OCI-LY7 (cell line): Measurements from ENCODE around the gene SETD1B. TPM values are rescaled to one million over a fixed set of nuclear protein-coding genes. Genes with fewer than 3 reads are reported as not detected.
"Not testable (repeated sequence)": the region's sequence is repeated elsewhere in the genome, so short reads cannot be mapped to it uniquely, and the experiment has no call there.

Experiments
- BruUV-seq: library from RNA; stranded (reverse); fragments of 400-500 nt; replicated peaks from 2 replicates; lab custom pipeline; 2021; lab: Mats Ljungman, UMichigan
- CTCF ChIA-PET: fragments of 300-600 bp; sonication (Branson Sonifier 250); formaldehyde crosslinking; loops from one replicate; lab custom pipeline; 2022; ENCODE audit warnings: antibody characterized with exemption; ENCODE audit not compliant: unreplicated experiment; lab: Charles Lee
- POLR2A ChIA-PET: fragments of 300-600 bp; sonication (Branson Sonifier 250); formaldehyde crosslinking; loops from one replicate; lab custom pipeline; 2022; ENCODE audit warnings: antibody characterized with exemption; lab: Charles Lee
- DNase-seq: peaks from one replicate; pipeline ENCODE4 v3.0.0-alpha.2; 2015; ENCODE audit warnings: low spot score
- H2AFZ ChIP-seq: fragments of 200-600 bp; sonication (generic), shearing (Covaris generic); 2 replicates; pipeline ENCODE4 v1.6.1; 2014; ENCODE audit warnings: mild to moderate bottlenecking, antibody characterized with exemption, low read length, moderate library complexity
- H3K27ac ChIP-seq: fragments of 200-600 bp; sonication (generic); 2 replicates; pipeline ENCODE4 v1.5.1; 2014; ENCODE audit warnings: mixed run types, low read depth, mild to moderate bottlenecking, moderate library complexity, low read length, inconsistent platforms; ENCODE audit not compliant: poor library complexity, severe bottlenecking
- H3K36me3 ChIP-seq: fragments of 200-600 bp; sonication (generic); 2 replicates; pipeline ENCODE4 v1.6.1; 2014; ENCODE audit warnings: mild to moderate bottlenecking, antibody characterized with exemption, low read length, moderate library complexity, mixed read lengths; ENCODE audit not compliant: insufficient read depth
- H3K4me1 ChIP-seq: fragments of 200-600 bp; sonication (generic); 2 replicates; pipeline ENCODE4 v1.5.1; 2014; ENCODE audit warnings: mild to moderate bottlenecking, low read length; ENCODE audit not compliant: insufficient read depth, poor library complexity, severe bottlenecking
- H3K4me2 ChIP-seq: fragments of 200-600 bp; sonication (generic); 2 replicates; pipeline ENCODE4 v1.6.1; 2014; ENCODE audit warnings: mild to moderate bottlenecking, low read length
- H3K4me3 ChIP-seq: fragments of 200-600 bp; sonication (generic); 2 replicates; pipeline ENCODE4 v1.5.1; 2014; ENCODE audit warnings: mild to moderate bottlenecking, low read depth, low read length; ENCODE audit not compliant: poor library complexity, severe bottlenecking
- H3K79me2 ChIP-seq: fragments of 200-600 bp; sonication (generic); 2 replicates; pipeline ENCODE4 v1.6.1; 2016; ENCODE audit warnings: low read depth, mild to moderate bottlenecking, low read length, moderate library complexity, mixed read lengths; ENCODE audit not compliant: insufficient read depth
- H3K9me2 ChIP-seq: fragments of 200-600 bp; sonication (generic); 2 replicates; pipeline ENCODE4 v1.6.1; 2016; ENCODE audit warnings: mild to moderate bottlenecking, low read length, mixed read lengths; ENCODE audit not compliant: insufficient read depth
- H3K9me3 ChIP-seq: fragments of 200-600 bp; sonication (generic); 2 replicates; pipeline ENCODE4 v1.6.1; 2014; ENCODE audit warnings: mild to moderate bottlenecking, mixed run types, low read length, mixed read lengths
- H4K20me1 ChIP-seq: fragments of 200-600 bp; sonication (generic); 2 replicates; pipeline ENCODE4 v1.6.1; 2014; ENCODE audit warnings: mild to moderate bottlenecking, antibody characterized with exemption, low read length, moderate library complexity, mixed read lengths; ENCODE audit not compliant: insufficient read depth
- CTCF ChIP-seq: fragments of 200-600 bp; sonication (generic); conservative IDR thresholded peaks from 2 replicates; pipeline ENCODE4 v1.5.1; 2014; ENCODE audit warnings: mild to moderate bottlenecking, antibody characterized with exemption, low read length, moderate library complexity, mixed read lengths
- EZH2phosphoT487 ChIP-seq: fragments of 200-600 bp; sonication (generic); IDR thresholded peaks from 2 replicates; pipeline ENCODE4 v1.6.1; 2018; ENCODE audit warnings: low read depth, borderline replicate concordance, mild to moderate bottlenecking, mixed run types, antibody characterized with exemption, low read length, moderate library complexity, mixed read lengths
- intact Hi-C: fragments of 100-400 bp; cut with micrococcal nuclease; formaldehyde crosslinking; loops from one replicate; pipeline ENCODE4 v1.10.0; 2022; ENCODE audit not compliant: unreplicated experiment
- total RNA-seq, 2 experiments: library from RNA; depleted of rRNA in 1 of 2; stranded (reverse); fragments of >200 nt in 1 of 2; shearing (Covaris generic) in 1 of 2; gene quantifications; 2 replicates each; pipeline ENCODE4 v1.2.3, GENCODE V29; 2014 to 2022

SETD1B gene
- total RNA-seq, 2 experiments from 2014 or later: 4.7 to 22.5 TPM

- intact Hi-C loops: no loop called here
- Histone ChIP-seq H4K20me1 (no peaks in the 10 kb centered on the region), H3K4me3 (no peak overlapping the region), H3K9me3 (no peaks in the 10 kb centered on the region), H3K4me1 (peaks cover 4% of the 10 kb centered on the region), H2AFZ (no peak overlapping the region), H3K4me2 (no peak overlapping the region), H3K9me2 (no peaks in the 10 kb centered on the region), H3K79me2 (no peaks in the 10 kb centered on the region), H3K27ac (no peak overlapping the region), H3K36me3 (no peaks in the 10 kb centered on the region)
- TF ChIP-seq EZH2phosphoT487: no peak
- no peak for TF ChIP-seq CTCF
- ChIA-PET POLR2A (interaction anchor here (0.6 to 0.8 kb wide), 3 partner anchors 19 to 263 kb away, joined by 3 read pairs; no protein-coding TSS in a partner anchor), CTCF (no interaction called here)
- no peak for DNase-seq
- no TSS peak for BruUV-seq
These were observed 57.9 kb downstream of the SETD1B start for GRCh38 chr12:121861636-121862254.

GRCh38 chr12:121866331-121866730 is 62.5 kb downstream of the SETD1B start:
- intact Hi-C loops: no loop called here
- no peak overlapping the region for H2AFZ ChIP-seq
- DNase-seq: no peak
- ChIA-PET CTCF (no interaction called here), POLR2A (interaction anchor here (0.6 to 1.2 kb wide), 4 partner anchors 29 to 1639 kb away, joined by 3 to 4 read pairs (median 4); no protein-coding TSS in a partner anchor)
- H3K4me2 ChIP-seq: no peak overlapping the region
- H3K27ac ChIP-seq: no peak overlapping the region
- no peak overlapping the region for H3K4me3 ChIP-seq
- no TSS peak for BruUV-seq
- no peaks in the 10 kb centered on the region for H3K9me2 ChIP-seq
- no peaks in the 10 kb centered on the region for H3K9me3 ChIP-seq
- no peaks in the 10 kb centered on the region for H3K4me1 ChIP-seq
- TF ChIP-seq EZH2phosphoT487: no peak
- no peak for TF ChIP-seq CTCF
- no peaks in the 10 kb centered on the region for H4K20me1 ChIP-seq
- no peaks in the 10 kb centered on the region for H3K79me2 ChIP-seq
- no peaks in the 10 kb centered on the region for H3K36me3 ChIP-seq

GRCh38 chr12:121869229-121869628 is 65.4 kb downstream of the SETD1B start:
- H3K9me3 ChIP-seq, H3K9me2 ChIP-seq, H2AFZ ChIP-seq, H3K36me3 ChIP-seq, DNase-seq, CTCF ChIA-PET, H3K4me2 ChIP-seq, H3K4me1 ChIP-seq, BruUV-seq, H3K4me3 ChIP-seq, H3K79me2 ChIP-seq, H4K20me1 ChIP-seq, intact Hi-C loops, H3K27ac ChIP-seq: not testable (repeated sequence)
- POLR2A ChIA-PET: interaction anchor here (0.6 to 1.2 kb wide), 3 partner anchors 44 to 1208 kb away, joined by 3 to 4 read pairs (median 3); no protein-coding TSS in a partner anchor
